PC-9 (cell line): Measurements from ENCODE around the gene MAGEB2. TPM values are rescaled to one million over a fixed set of nuclear protein-coding genes. Genes with fewer than 3 reads are reported as not detected.
"Not testable (repeated sequence)": the region's sequence is repeated elsewhere in the genome, so short reads cannot be mapped to it uniquely, and the experiment has no call there.

Source experiments
- BruUV-seq: library from RNA; stranded (reverse); fragments of 400-500 nt; replicated peaks from 2 replicates; lab custom pipeline; 2021; lab: Mats Ljungman, UMichigan
- CTCF ChIA-PET: fragments of 300-600 bp; sonication (Branson Sonifier 250); formaldehyde crosslinking; loops from one replicate; lab custom pipeline; 2022; ENCODE audit warnings: antibody characterized with exemption; lab: Charles Lee
- POLR2A ChIA-PET: fragments of 300-600 bp; sonication (Branson Sonifier 250); formaldehyde crosslinking; loops from one replicate; lab custom pipeline; 2022; ENCODE audit warnings: antibody characterized with exemption; ENCODE audit not compliant: unreplicated experiment; lab: Charles Lee
- DNase-seq, 2 experiments: peaks; one replicate each; pipeline versions ENCODE4 v3.0.0 to v3.0.0-alpha.2; 2015 to 2022; ENCODE audit warnings: mixed read lengths in 1 of 2
- H2AFZ ChIP-seq: fragments of 200-600 bp; sonication (generic); 2 replicates; pipeline ENCODE4 v1.8.1; 2017; ENCODE audit warnings: antibody characterized with exemption
- H3F3A ChIP-seq: fragments of 200-600 bp; sonication (generic); 2 replicates; pipeline ENCODE4 v1.8.1; 2017; ENCODE audit warnings: antibody characterized with exemption, mild to moderate bottlenecking, low read depth; ENCODE audit not compliant: insufficient read depth
- H3K27ac ChIP-seq: fragments of 200-600 bp; sonication (generic); 2 replicates; pipeline ENCODE4 v1.6.1; 2016; ENCODE audit warnings: mixed run types
- H3K27me3 ChIP-seq: fragments of 200-600 bp; sonication (generic); 2 replicates; pipeline ENCODE4 v1.6.1; 2016; ENCODE audit warnings: low read depth, mixed run types; ENCODE audit not compliant: insufficient read depth
- H3K36me3 ChIP-seq: fragments of 200-600 bp; sonication (generic); 2 replicates; pipeline ENCODE4 v1.6.1; 2016; ENCODE audit warnings: low read depth, mixed run types
- H3K4me1 ChIP-seq: fragments of 200-600 bp; sonication (generic); replicated peaks from 2 replicates; pipeline ENCODE4 v1.6.1; 2016; ENCODE audit warnings: mixed run types; ENCODE audit not compliant: insufficient read depth
- H3K4me2 ChIP-seq: fragments of 200-600 bp; sonication (generic); 2 replicates; pipeline ENCODE4 v1.6.1; 2017; ENCODE audit warnings: mixed run types
- H3K4me3 ChIP-seq: fragments of 200-600 bp; sonication (generic); 2 replicates; pipeline ENCODE4 v1.6.1; 2016; ENCODE audit warnings: mixed run types
- H3K79me2 ChIP-seq: fragments of 200-600 bp; sonication (generic); 2 replicates; pipeline ENCODE4 v1.6.1; 2017; ENCODE audit warnings: low read depth, mixed run types
- H3K9me2 ChIP-seq: fragments of 200-600 bp; sonication (generic); 2 replicates; pipeline ENCODE4 v1.8.1; 2017; ENCODE audit warnings: mild to moderate bottlenecking; ENCODE audit not compliant: insufficient read depth
- H3K9me3 ChIP-seq: fragments of 200-600 bp; sonication (generic); 2 replicates; pipeline ENCODE4 v1.8.1; 2016; ENCODE audit warnings: low read depth; ENCODE audit not compliant: insufficient read depth
- H4K20me1 ChIP-seq: fragments of 200-600 bp; sonication (generic); 2 replicates; pipeline ENCODE4 v1.8.1; 2017; ENCODE audit not compliant: insufficient read depth
- CTCF ChIP-seq: fragments of 200-600 bp; sonication (generic); conservative IDR thresholded peaks from 2 replicates; pipeline ENCODE4 v1.6.1; 2017; ENCODE audit warnings: mixed run types, antibody characterized with exemption, mild to moderate bottlenecking, moderate library complexity
- EZH2 ChIP-seq: fragments of 200-600 bp; sonication (generic); IDR thresholded peaks from 2 replicates; pipeline ENCODE4 v1.8.0; 2017; ENCODE audit warnings: antibody characterized with exemption, low read depth
- intact Hi-C: fragments of 100-400 bp; cut with micrococcal nuclease; formaldehyde crosslinking; loops from one replicate; pipeline ENCODE4 v1.10.0; 2022; ENCODE audit not compliant: unreplicated experiment
- total RNA-seq: library from RNA; stranded (reverse); gene quantifications from 2 replicates; pipeline ENCODE4 v1.2.3, GENCODE V29; 2021

Gene MAGEB2
- total RNA-seq, 1 experiment from 2014 or later, result not detected

GRCh38 chrX:30183554-30183953, 31.8 kb upstream of the MAGEB2 start:
- Histone ChIP-seq H3K9me2 (no peaks in the 10 kb centered on the region), H3K27ac (no peak overlapping the region), H3K4me3 (no peak overlapping the region), H3K4me2 (no peak overlapping the region), H3K4me1 (no peaks in the 10 kb centered on the region), H3K36me3 (no peaks in the 10 kb centered on the region), H2AFZ (no peak overlapping the region), H3F3A (no peaks in the 10 kb centered on the region), H4K20me1 (no peaks in the 10 kb centered on the region), H3K27me3 (no peaks in the 10 kb centered on the region), H3K79me2 (no peaks in the 10 kb centered on the region), H3K9me3 (no peaks in the 10 kb centered on the region)
- POLR2A ChIA-PET, result no interaction called here
- no TSS peak for BruUV-seq
- intact Hi-C loops, result no loop called here
- CTCF ChIA-PET, result no interaction called here
- no peak for DNase-seq
- no peak for TF ChIP-seq CTCF
- no peak for TF ChIP-seq EZH2

- H3K4me1 ChIP-seq, result no peaks in the 10 kb centered on the region
- no peak overlapping the region for H3K4me2 ChIP-seq
- H3K9me3 ChIP-seq, result no peaks in the 10 kb centered on the region
- H3K36me3 ChIP-seq, result no peaks in the 10 kb centered on the region
- H2AFZ ChIP-seq, result no peak overlapping the region
- H3K27me3 ChIP-seq, result no peaks in the 10 kb centered on the region
- no peak for TF ChIP-seq CTCF
- TF ChIP-seq EZH2, result no peak
- ChIA-PET POLR2A (no interaction called here), CTCF (no interaction called here)
- H4K20me1 ChIP-seq, result no peaks in the 10 kb centered on the region
- H3K9me2 ChIP-seq, result no peaks in the 10 kb centered on the region
- intact Hi-C loops, result no loop called here
- no peaks in the 10 kb centered on the region for H3K79me2 ChIP-seq
- DNase-seq, result no peak
- no TSS peak for BruUV-seq
- H3K27ac ChIP-seq, result no peak overlapping the region
- no peaks in the 10 kb centered on the region for H3F3A ChIP-seq
- H3K4me3 ChIP-seq, result no peak overlapping the region
These were observed 24.9 kb upstream of the MAGEB2 start for GRCh38 chrX:30190426-30190825.

GRCh38 chrX:30193910-30194309, 21.5 kb upstream of the MAGEB2 start:
- H3K4me3 ChIP-seq, H3K79me2 ChIP-seq, BruUV-seq, H3K4me2 ChIP-seq, H3K9me2 ChIP-seq, H3F3A ChIP-seq, CTCF ChIA-PET, H3K4me1 ChIP-seq, intact Hi-C loops, H3K27me3 ChIP-seq, H3K9me3 ChIP-seq, H2AFZ ChIP-seq, DNase-seq, H3K27ac ChIP-seq, H3K36me3 ChIP-seq, H4K20me1 ChIP-seq, POLR2A ChIA-PET: not testable (repeated sequence)

- Histone ChIP-seq H3K27me3 (no peaks in the 10 kb centered on the region), H3K4me3 (no peak overlapping the region), H3F3A (no peaks in the 10 kb centered on the region), H3K9me3 (no peaks in the 10 kb centered on the region), H3K4me1 (no peaks in the 10 kb centered on the region), H4K20me1 (no peaks in the 10 kb centered on the region), H2AFZ (no peak overlapping the region), H3K27ac (no peak overlapping the region), H3K4me2 (no peak overlapping the region), H3K36me3 (no peaks in the 10 kb centered on the region), H3K79me2 (no peaks in the 10 kb centered on the region), H3K9me2 (no peaks in the 10 kb centered on the region)
- CTCF ChIA-PET, result interaction anchor here (0.6 to 0.7 kb wide), 4 partner anchors 109 to 659 kb away, joined by 3 read pairs; no protein-coding TSS in a partner anchor
- POLR2A ChIA-PET, result no interaction called here
- no TSS peak for BruUV-seq
- no peak for DNase-seq
- intact Hi-C loops, result loop anchor here (5.0 kb wide), 1 partner anchor 54 kb away; no protein-coding TSS in a partner anchor
- TF ChIP-seq CTCF (peak; percentile 65), EZH2 (no peak)
These were observed 19.0 kb upstream of the MAGEB2 start for GRCh38 chrX:30196322-30196721.
